ENCODE results near the gene HTT. TPM values are rescaled to one million over a fixed set of nuclear protein-coding genes. Genes with fewer than 3 reads are reported as not detected.

Gene HTT
- polyA plus RNA-seq, 3 donors: 10.2 to 19.0 (median 12.2) TPM

DNA sequence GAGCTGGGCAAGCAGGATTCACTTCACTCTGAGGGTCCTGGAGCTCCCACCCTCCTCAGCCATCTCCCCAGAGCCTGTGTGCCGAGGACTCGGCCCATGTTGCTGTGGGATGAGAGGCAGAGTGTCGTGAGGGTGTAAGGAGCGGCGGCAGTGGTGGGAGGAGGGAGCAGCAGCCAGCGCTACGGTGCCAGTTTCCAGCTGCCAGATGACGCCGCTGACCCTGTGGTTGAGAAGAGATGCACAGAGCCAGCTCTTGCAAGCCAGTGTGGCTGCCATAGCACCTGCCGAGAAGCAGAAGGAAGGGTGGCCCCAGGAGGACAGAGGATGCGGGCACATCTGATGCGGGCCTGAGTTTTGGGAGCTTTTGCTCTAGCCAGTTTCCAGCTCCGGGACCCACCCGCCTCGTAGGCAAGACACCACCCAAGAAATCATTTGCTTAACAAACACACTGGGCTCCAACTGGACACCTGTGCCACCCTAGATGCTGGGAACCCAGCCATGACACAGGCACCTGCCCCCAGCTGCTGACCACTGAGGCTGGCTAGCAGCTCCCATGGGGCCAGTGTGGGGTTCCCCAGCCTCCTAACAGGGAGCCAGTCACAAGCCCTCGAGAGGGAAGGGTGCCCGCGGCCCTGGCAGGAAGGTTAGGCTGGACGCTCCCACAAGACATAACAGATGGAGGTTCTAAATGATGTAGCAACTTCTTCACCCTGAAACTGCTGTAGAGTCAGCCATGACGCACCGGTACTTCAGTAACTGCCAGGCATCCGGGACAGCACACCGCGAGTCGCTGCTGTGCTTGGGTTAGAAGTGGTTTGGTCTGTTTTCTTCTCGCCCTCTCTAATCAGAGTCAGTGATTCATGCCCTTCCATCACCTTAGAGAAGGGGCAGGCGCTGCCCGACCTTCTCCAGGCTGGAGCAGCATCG is 183.3 kb downstream of the HTT start:
- WGBS, 3 donors: 86 to 93% (median 89%) methylated on average over 29 of the region's 29 CpGs
- H3K27ac ChIP-seq (ENCODE audit: low read depth, low read length): no peak overlapping the region

DNA sequence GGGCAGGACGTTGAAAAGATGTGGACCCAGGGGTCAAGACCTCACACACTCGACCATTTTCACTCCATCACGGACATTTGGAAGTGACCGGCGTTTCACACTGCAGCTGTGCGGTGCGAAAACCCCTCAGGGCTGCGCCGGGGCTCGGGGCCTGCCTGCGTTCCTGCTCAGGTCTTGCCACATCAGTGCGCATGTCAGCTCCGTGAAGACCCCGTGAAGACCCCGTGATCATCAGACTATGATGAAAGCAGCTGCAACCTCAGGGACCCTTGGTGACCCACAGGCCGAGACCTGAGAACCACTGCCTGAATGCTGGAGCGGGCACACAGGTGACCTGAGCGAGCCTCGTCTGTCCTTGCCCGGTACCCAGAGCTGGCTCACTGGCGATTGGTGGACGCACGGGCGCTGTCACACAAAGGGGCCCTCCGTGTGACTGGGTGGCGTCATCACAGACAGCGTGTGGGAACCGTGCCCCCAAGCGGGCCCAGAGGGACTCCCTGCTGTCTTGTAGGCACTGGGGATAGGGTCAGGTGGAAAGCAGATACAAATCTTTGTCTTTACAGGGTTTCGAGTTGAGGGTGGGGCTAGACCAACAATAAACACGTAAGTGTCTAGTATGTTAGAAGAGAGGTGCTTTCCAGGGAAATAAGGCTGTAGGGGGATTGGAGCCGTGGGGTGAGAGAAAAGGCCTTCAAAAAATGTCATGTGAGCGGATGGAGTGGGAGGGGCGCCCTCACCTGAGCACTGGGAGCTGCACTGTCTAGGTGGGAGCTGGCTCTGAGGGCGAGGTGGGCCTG is 187.1 kb downstream of the HTT start:
- WGBS, 3 donors: 86 to 93% (median 92%) methylated on average over 35 of the region's 35 CpGs

GRCh38 chr4:3262208-3263052 is 187.9 kb downstream of the HTT start:
- H3K27ac ChIP-seq (ENCODE audit: low read depth, low read length): no peak overlapping the region
- WGBS, 3 donors: 84 to 91% (median 88%) methylated on average over 23 of the region's 23 CpGs

More for the DNA sequence above, 187.1 kb downstream of the HTT start:
- no peak overlapping the region for H3K27ac ChIP-seq (ENCODE audit: low read depth, low read length)

DNA sequence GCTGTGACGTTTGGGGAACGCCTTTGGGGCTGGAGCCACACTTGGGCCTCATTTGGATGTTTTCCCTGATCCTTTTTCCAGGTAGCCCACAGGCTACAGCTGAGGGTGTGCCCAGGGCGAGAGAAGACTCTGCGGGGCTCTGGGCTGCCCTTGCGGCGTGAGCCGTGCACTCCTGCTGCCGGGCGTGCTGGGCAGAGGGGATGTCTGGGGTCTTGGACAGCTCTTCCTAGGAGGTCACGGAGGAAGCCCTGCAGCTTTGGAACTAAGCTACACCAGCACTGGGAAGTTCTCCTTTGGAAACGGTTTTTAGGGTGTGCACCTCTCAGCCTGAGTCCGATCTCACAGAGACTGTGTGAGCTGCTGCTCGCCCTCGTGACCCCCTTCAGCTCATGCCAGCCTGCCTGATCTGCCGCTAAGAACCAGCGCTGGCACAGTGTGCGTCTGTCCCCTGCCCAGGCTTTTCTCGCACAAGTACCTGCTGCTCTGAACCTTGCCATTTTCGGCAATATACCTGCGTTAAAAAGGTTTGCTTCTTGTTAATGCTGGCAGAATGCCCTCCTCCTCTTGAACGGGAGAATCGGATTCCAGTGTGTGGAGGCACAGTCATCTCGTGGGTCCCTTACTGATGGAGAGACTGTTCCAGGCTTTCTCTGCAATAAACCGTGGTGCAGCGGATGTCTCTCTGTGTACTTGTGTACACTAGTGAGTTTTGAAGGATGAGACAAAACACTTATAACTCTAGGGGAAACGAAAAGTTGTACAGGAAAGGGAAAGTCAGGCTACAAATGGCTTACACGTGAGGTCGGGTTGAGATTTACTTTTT is 188.8 kb downstream of the HTT start:
- 81 to 86% (median 84%) methylated on average over 28 of the region's 28 CpGs for WGBS, 3 donors
- H3K27ac ChIP-seq (ENCODE audit: low read depth, low read length): no peak overlapping the region

DNA sequence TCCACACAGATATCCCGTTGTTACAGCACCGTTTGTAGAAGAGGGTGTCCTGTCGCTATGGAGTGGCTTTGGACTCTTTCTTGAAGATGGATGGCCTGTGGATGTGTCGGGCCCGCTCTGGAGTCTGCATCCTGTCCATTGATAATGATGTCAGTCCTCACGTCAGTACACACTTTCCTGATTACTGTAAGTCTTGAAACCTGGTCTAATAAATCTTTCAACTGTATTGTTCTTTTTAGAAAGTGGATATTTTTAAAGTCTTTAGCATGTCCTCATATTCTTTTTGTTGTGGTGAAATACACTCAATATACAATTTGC is 189.4 kb downstream of the HTT start:
- H3K27ac ChIP-seq (ENCODE audit: low read depth, low read length): no peak overlapping the region
- WGBS, 3 donors: 53 to 85% (median 72%) methylated on average over 6 of the region's 6 CpGs

GRCh38 chr4:3266076-3266475 is 191.6 kb downstream of the HTT start:
- no peak overlapping the region for H3K27ac ChIP-seq (ENCODE audit: low read depth, low read length)
- 95 to 97% (median 96%) methylated on average over 17 of the region's 17 CpGs for WGBS, 3 donors

- H3K27ac ChIP-seq (ENCODE audit: low read depth, low read length): no peak overlapping the region
- 59 to 82% (median 81%) methylated on average over 18 of the region's 18 CpGs for WGBS, 3 donors
Measured at GRCh38 chr4:3267576-3268394, 193.3 kb downstream of the HTT start.

DNA sequence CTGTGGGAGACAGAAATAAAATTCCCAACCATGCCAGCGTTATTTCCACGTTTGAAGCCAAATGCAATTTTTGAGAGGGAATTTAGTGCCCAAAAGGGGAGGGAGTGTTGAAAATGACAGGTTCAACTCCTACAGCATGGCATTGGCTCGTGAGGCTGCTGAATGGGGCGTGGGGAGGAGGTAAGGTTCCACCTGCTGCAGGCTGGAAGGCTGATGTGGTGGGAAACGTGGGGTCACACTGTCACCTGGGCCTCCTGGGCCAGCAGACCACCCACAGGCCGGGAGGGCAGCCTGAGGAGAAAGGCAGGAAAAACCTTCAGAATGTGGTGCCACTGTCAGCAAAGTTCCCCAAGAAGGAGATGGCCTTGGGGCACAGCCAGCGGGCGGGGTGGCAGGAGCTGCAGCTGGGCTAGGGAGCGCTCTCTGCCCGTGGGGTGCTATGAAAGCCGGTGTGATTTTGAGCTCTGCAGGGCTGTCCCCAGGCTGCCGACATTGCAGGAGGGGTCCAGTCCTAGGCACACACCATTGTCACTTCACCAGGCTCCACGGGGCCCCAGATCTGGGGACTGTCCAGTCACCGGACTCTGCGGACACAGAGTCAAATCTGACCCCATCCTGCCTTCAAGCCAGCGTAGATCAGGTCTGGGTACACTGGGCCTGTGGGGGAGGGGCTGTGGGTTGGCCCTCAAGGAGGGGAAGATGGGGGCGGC is 194.1 kb downstream of the HTT start:
- no peak overlapping the region for H3K27ac ChIP-seq (ENCODE audit: low read depth, low read length)
- WGBS, 3 donors: 76 to 91% (median 90%) methylated on average over 17 of the region's 17 CpGs

DNA sequence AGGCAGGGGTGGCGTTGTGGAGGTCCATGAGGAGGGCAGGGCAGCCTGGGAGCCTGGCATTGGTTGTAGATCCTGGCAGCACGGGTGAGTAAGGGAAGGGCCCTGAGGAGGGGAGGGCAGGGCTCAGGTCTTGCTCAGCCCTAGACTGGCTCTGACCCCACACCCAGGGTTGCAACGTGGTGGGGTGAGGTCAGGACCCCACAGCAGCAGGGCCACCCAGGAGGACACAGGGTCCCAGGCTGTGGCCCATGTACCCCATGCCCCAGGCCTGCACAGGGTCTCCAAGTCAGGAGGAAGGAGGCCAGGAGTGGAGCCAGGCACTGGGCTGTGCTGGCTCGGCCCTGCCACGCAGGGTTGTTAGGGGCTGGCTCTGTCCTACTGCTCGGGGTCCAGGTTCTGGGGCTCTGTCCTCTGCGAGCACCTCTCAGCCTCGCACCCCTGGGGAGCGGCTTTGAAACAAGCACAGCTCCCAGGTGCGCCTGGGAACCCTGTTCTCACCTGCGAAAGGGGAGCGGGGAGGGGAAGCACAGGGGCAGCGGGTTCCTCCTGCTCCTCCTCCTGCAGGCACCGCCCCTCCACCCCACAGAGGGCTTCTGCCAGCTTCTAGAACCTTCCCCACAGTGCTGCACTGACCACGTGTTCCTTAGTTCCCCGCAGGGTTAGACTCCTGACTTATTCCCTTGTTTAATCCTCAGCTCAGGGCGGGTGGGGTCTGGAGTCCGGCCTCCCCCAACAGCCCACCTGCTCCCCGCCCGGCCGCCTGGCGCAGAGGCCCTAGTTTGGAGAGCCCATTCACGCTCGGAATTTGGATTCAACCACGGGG is 194.8 kb downstream of the HTT start:
- 87 to 88% (median 88%) methylated on average over 24 to 25 of the region's 25 CpGs for WGBS, 3 donors
- no peak overlapping the region for H3K27ac ChIP-seq (ENCODE audit: low read depth, low read length)

DNA sequence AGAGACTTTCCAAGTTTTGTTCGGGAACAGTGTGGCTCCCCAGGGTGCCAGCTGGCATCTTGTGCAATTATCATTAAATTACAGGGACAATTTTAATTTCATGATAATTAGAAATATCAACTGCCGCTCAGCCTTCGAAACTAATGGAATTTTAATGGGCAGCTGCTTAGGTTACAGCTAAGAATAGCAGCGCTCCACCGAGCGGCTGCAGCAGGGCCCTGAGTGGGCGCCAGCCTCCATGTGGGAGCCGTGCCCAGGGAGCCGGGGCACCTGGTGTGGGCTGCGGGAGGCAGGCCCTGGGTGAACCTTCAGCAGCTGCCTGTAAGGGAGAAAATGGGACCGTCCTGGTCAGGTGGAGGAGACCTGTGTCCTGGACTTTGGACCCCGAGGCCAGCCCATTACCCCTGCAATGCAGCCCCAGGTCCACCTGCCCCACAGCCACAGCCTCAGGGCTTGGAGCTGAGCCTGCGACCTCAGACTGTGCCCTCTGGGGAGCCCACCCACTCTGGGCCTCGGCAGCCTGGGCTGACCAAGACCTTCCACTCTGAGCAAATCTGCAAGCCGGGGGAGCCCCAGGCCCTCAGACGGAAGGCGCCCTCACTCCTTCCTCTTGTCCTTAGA is 195.6 kb downstream of the HTT start:
- 48 to 82% (median 78%) methylated on average over 17 of the region's 17 CpGs for WGBS, 3 donors

DNA sequence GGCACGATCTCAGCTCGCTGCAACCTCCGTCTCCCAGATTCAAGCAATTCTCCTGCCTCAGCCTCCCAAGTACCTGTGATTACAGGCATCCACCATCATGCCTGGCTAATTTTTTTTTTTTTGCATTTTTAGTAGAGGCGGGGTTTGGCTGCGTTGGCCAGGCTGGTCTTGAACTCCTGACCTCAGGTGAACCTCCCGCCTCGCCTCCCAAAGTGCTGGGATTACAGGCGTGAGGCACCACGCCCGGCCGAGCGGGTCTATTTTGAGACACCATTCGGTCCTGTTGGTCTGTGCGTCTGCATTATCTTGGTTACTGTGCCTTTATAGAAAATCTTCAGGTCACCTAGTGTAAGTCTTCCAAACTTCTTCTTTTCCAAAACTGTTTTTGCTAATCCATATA is 196.7 kb downstream of the HTT start:
- no peak overlapping the region for H3K27ac ChIP-seq (ENCODE audit: low read depth, low read length)
- 88 to 92% (median 90%) methylated on average over 14 of the region's 14 CpGs for WGBS, 3 donors

More for the DNA sequence above, 195.6 kb downstream of the HTT start:
- H3K27ac ChIP-seq (ENCODE audit: low read depth, low read length): no peak overlapping the region

- H3K27ac ChIP-seq (ENCODE audit: low read depth, low read length): no peak overlapping the region
- WGBS, 3 donors: 82 to 87% (median 87%) methylated on average over 9 of the region's 9 CpGs
Measured at GRCh38 chr4:3276986-3277385, 202.5 kb downstream of the HTT start.

- WGBS, 3 donors: 84 to 95% (median 92%) methylated on average over 3 of the region's 3 CpGs
- H3K27ac ChIP-seq (ENCODE audit: low read depth, low read length): no peak overlapping the region
Measured at GRCh38 chr4:3280466-3280865, 206.0 kb downstream of the HTT start.

GRCh38 chr4:3283483-3283882 is 209.0 kb downstream of the HTT start:
- 85 to 87% (median 86%) methylated on average over 6 of the region's 6 CpGs for WGBS, 3 donors
- H3K27ac ChIP-seq (ENCODE audit: low read depth, low read length): no peak overlapping the region

GRCh38 chr4:3283916-3284315 is 209.4 kb downstream of the HTT start:
- H3K27ac ChIP-seq (ENCODE audit: low read depth, low read length): no peak overlapping the region
- WGBS, 3 donors: 78 to 80% (median 80%) methylated on average over 13 of the region's 13 CpGs
